Neuronal stem cell (in vitro differentiated cells): ENCODE measurements around the gene PLCD3.

Source experiments
- DNase-seq: peaks from one replicate; pipeline ENCODE4 v3.0.0-alpha.2; 2013; ENCODE audit warnings: low spot score
- H2AFZ ChIP-seq: one replicate; pipeline ENCODE4 v1.6.1; 2013; ENCODE audit warnings: mild to moderate bottlenecking, low read length, inconsistent platforms
- H2AK5ac ChIP-seq: 2 replicates; pipeline ENCODE4 v1.6.1; 2013; ENCODE audit warnings: low read depth, mild to moderate bottlenecking, inconsistent platforms, low read length, moderate library complexity, mixed read lengths
- H2BK120ac ChIP-seq: 2 replicates; pipeline ENCODE4 v1.6.1; 2013; ENCODE audit warnings: low read depth, mild to moderate bottlenecking, inconsistent platforms, low read length, moderate library complexity, mixed read lengths
- H2BK12ac ChIP-seq: one replicate; pipeline ENCODE4 v1.6.1; 2013; ENCODE audit warnings: low read length, inconsistent platforms
- H2BK15ac ChIP-seq: 2 replicates; pipeline ENCODE4 v1.6.1; 2013; ENCODE audit warnings: mild to moderate bottlenecking, low read length, inconsistent platforms, mixed read lengths
- H2BK5ac ChIP-seq: one replicate; pipeline ENCODE4 v1.6.1; 2013; ENCODE audit warnings: inconsistent platforms, mild to moderate bottlenecking, low read length, moderate library complexity
- H3K14ac ChIP-seq: one replicate; pipeline ENCODE4 v1.6.1; 2013; ENCODE audit warnings: low read length, inconsistent platforms
- H3K18ac ChIP-seq: 2 replicates; pipeline ENCODE4 v1.6.1; 2013; ENCODE audit warnings: low read length, inconsistent platforms
- H3K23ac ChIP-seq: 2 replicates; pipeline ENCODE4 v1.6.1; 2013; ENCODE audit warnings: low read depth, mild to moderate bottlenecking, mixed read lengths, low read length, inconsistent platforms; ENCODE audit not compliant: poor library complexity
- H3K27ac ChIP-seq: replicated peaks from 3 replicates; pipeline ENCODE4 v1.5.1; 2013; ENCODE audit warnings: low read length, inconsistent platforms
- H3K27me3 ChIP-seq, 3 experiments: 2 replicates each; pipeline ENCODE4 v1.6.1; 2013; ENCODE audit warnings: low read length in 3 of 3, mild to moderate bottlenecking in 2 of 3, inconsistent platforms in 1 of 3, low read depth in 1 of 3, mixed read lengths in 1 of 3, moderate library complexity in 1 of 3; ENCODE audit not compliant: control insufficient read depth in 3 of 3, insufficient read depth in 3 of 3
- H3K36me3 ChIP-seq, 2 donors: replicated peaks in 1 of 2; 2 replicates each; pipeline ENCODE4 v1.6.1; 2013; ENCODE audit warnings: low read length in 2 of 2; ENCODE audit not compliant: control insufficient read depth in 2 of 2, insufficient read depth in 2 of 2
- H3K4ac ChIP-seq: 2 replicates; pipeline ENCODE4 v1.6.1; 2013; ENCODE audit warnings: inconsistent platforms, mild to moderate bottlenecking, low read length, moderate library complexity
- H3K4me1 ChIP-seq, 2 donors: 1 replicate in 1 of 2; 2 replicates in 1 of 2; pipeline ENCODE4 v1.6.1; 2013; ENCODE audit warnings: low read length in 2 of 2, low read depth in 1 of 2; ENCODE audit not compliant: control insufficient read depth in 2 of 2, insufficient read depth in 1 of 2
- H3K4me2 ChIP-seq: one replicate; pipeline ENCODE4 v1.6.1; 2013; ENCODE audit warnings: mild to moderate bottlenecking, low read length, inconsistent platforms; ENCODE audit not compliant: insufficient read depth, poor library complexity, severe bottlenecking
- H3K4me3 ChIP-seq, 2 donors: 2 replicates each; pipeline ENCODE4 v1.5.1; 2013; ENCODE audit warnings: low read length in 2 of 2, mild to moderate bottlenecking in 2 of 2, inconsistent platforms in 1 of 2, moderate library complexity in 1 of 2
- H3K79me1 ChIP-seq: one replicate; pipeline ENCODE4 v1.6.1; 2013; ENCODE audit warnings: low read depth, mild to moderate bottlenecking, inconsistent platforms, low read length, moderate library complexity
- H3K9ac ChIP-seq: one replicate; pipeline ENCODE4 v1.6.1; 2013; ENCODE audit warnings: mild to moderate bottlenecking, low read depth, low read length, inconsistent platforms; ENCODE audit not compliant: poor library complexity
- H3K9me3 ChIP-seq, 2 donors: replicated peaks in 1 of 2; 2 replicates each; pipeline versions ENCODE3 to v1.6.1; 2013; ENCODE audit warnings: low read length in 2 of 2, mild to moderate bottlenecking in 2 of 2, inconsistent platforms in 1 of 2, low read depth in 1 of 2, mixed read lengths in 1 of 2, moderate library complexity in 1 of 2; ENCODE audit not compliant: control insufficient read depth in 2 of 2, insufficient read depth in 1 of 2
- H4K8ac ChIP-seq: one replicate; pipeline ENCODE4 v1.6.1; 2013; ENCODE audit warnings: low read depth, mild to moderate bottlenecking, inconsistent platforms, low read length, moderate library complexity
- H4K91ac ChIP-seq: one replicate; pipeline ENCODE4 v1.6.1; 2013; ENCODE audit warnings: low read length, low read depth, mild to moderate bottlenecking, inconsistent platforms; ENCODE audit not compliant: poor library complexity
- WGBS, 2 donors: extraction: QIAGEN DNeasy Blood & Tissue Kit; methylation state at CpG; one replicate each; pipeline ENCODE4 v1.1.7; 2013; ENCODE audit warnings: missing lambda C conversion rate in 2 of 2, mixed read lengths in 1 of 2; ENCODE audit not compliant: insufficient read length in 2 of 2, insufficient replicate concordance in 1 of 2; ENCODE audit errors: extremely low coverage in 2 of 2; 5-methylcytosine and 5-hydroxymethylcytosine counted together

The PLCD3 gene

DNA sequence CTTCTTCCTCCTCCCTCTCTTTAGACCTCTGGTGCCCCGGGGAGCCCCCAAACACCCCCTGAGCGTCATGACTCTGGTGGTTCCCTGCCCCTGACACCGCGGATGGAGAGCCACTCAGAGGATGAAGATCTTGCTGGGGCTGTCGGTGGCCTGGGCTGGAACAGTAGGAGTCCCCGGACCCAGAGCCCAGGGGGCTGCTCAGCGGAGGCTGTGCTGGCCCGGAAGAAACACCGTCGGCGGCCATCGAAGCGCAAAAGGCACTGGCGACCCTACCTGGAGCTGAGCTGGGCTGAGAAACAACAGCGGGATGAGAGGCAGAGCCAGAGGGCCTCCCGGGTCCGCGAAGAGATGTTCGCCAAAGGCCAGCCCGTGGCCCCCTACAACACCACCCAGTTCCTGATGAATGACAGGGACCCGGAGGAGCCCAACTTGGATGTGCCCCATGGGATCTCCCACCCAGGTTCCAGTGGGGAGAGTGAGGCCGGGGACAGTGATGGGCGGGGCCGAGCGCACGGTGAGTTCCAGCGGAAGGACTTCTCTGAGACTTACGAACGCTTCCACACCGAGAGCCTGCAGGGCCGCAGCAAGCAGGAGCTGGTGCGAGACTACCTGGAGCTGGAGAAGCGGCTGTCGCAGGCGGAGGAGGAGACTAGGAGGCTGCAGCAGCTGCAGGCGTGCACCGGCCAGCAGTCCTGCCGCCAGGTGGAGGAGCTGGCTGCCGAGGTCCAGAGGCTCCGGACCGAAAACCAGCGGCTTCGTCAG, 36.9 kb upstream of the PLCD3 start:
- DNase-seq: no peak
- H4K91ac ChIP-seq: no peak overlapping the region
- H2BK120ac ChIP-seq: no peak overlapping the region
- H2BK5ac ChIP-seq: peak overlapping the region; percentile 46
- no CpG with 5 or more reads among the region's 43 CpGs for WGBS, 2 donors
- H3K4me2 ChIP-seq: no peak overlapping the region
- H3K14ac ChIP-seq: no peak overlapping the region
- H3K23ac ChIP-seq: peak overlapping the region; percentile 40
- no peak overlapping the region for H3K4me3 ChIP-seq
- H3K27me3 ChIP-seq: no peaks in the 10 kb centered on the region
- H2AFZ ChIP-seq: no peak overlapping the region
- H3K79me1 ChIP-seq: no peaks in the 10 kb centered on the region
- no peaks in the 10 kb centered on the region for H3K9me3 ChIP-seq
- no peak overlapping the region for H3K9ac ChIP-seq
- peak overlapping the region; percentile 72 for H3K18ac ChIP-seq
- H4K8ac ChIP-seq: no peak overlapping the region
- no peak overlapping the region for H3K4ac ChIP-seq
- no peak overlapping the region for H2BK15ac ChIP-seq
- H3K27ac ChIP-seq: no peak overlapping the region
- H2BK12ac ChIP-seq: no peak overlapping the region
- peaks cover 23 to 28% of the 10 kb centered on the region in 2 donors for H3K4me1 ChIP-seq
- H3K36me3 ChIP-seq: peaks cover 6 to 18% of the 10 kb centered on the region in 2 donors
- H2AK5ac ChIP-seq: peak overlapping the region; percentile 42

DNA sequence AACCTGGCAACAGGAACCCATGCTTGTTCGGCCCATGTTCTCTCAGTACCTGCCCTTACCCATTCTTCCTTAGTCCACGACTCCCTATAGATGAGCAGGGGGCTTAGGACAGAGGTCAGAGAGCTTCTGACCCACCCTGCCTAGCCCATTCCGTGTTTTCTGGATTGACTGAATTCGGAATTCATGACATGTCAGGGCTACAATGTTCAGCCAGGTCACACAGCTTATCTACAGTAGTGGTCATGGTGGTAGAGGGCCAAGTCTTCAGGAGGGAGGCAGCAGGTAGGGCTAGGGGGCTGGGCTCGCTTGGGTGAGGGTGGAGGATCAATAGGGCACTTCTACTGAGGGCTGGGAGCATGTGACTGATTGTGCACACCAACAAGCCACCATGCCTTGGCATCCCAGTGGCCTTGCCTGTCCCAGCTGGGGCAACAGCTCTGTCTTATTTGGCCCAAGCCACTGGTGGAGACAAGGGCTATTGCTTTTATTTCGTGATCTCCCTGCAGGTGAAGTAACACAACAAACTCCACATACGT, 32.5 kb upstream of the PLCD3 start:
- no peak overlapping the region for H3K4me3 ChIP-seq
- no peak overlapping the region for H3K23ac ChIP-seq
- DNase-seq: no peak
- H4K8ac ChIP-seq: no peak overlapping the region
- no peak overlapping the region for H2BK5ac ChIP-seq
- H3K27me3 ChIP-seq: no peaks in the 10 kb centered on the region
- no peak overlapping the region for H2AK5ac ChIP-seq
- peaks cover 2 to 16% of the 10 kb centered on the region in 2 donors for H3K36me3 ChIP-seq
- no peak overlapping the region for H2BK120ac ChIP-seq
- no peaks in the 10 kb centered on the region for H3K9me3 ChIP-seq
- no CpG with 5 or more reads among the region's 7 CpGs for WGBS, 2 donors
- no peak overlapping the region for H3K14ac ChIP-seq
- H3K4me1 ChIP-seq: peaks cover 8 to 11% of the 10 kb centered on the region in 2 donors
- H3K79me1 ChIP-seq: no peaks in the 10 kb centered on the region
- no peak overlapping the region for H2AFZ ChIP-seq
- H2BK12ac ChIP-seq: no peak overlapping the region
- no peak overlapping the region for H2BK15ac ChIP-seq
- H3K4ac ChIP-seq: no peak overlapping the region
- H3K9ac ChIP-seq: no peak overlapping the region
- no peak overlapping the region for H4K91ac ChIP-seq
- H3K4me2 ChIP-seq: no peak overlapping the region
- H3K27ac ChIP-seq: no peak overlapping the region
- H3K18ac ChIP-seq: no peak overlapping the region

DNA sequence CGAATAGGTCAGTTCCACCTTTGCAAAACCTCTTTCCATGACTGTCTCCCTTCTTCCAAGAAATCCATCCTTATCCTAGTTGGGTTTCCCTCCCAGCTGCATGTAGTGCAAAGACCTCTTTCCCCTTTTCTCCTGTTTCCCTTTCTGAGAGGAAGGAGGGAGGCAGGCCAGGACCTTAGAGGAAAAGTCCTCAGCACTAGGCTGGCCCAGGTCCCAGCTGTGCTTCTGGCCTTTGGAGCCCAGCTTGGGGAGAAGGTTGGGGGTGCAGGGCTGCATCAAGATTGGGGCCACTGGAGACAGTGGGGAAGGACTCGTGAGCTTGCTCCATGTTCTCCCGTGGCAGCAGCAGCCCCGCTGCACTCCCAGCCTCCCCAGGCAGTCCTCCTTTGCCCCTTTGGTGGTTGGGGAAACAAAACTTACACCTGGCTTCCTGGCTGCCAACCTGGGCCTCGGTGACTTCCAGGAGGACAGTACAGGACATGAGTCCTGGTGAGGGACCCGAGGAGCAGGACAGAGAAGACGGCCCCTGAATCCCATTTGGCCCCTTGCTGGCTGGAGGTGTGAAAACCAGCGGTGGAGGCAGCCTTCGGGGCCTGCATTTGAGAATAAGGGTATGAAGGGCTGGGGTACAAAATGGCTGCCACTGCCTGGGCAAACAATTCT, 29.8 kb upstream of the PLCD3 start:
- Histone ChIP-seq H2AFZ (peak overlapping the region; percentile 32), H2BK5ac (peak overlapping the region; percentile 26), H3K4me2 (peak overlapping the region; percentile 65), H4K91ac (peak overlapping the region; percentile 85), H4K8ac (no peak overlapping the region), H3K27me3 (no peaks in the 10 kb centered on the region), H3K9me3 (no peaks in the 10 kb centered on the region), H2BK15ac (peak overlapping the region; percentile 87), H3K4ac (peak overlapping the region; percentile 96), H3K27ac (peak overlapping the region; percentile 68), H3K9ac (peak overlapping the region; percentile 73), H3K36me3 (peaks cover 2 to 15% of the 10 kb centered on the region in 2 donors), H3K79me1 (no peaks in the 10 kb centered on the region), H3K23ac (peak overlapping the region; percentile 81), H2BK12ac (peak overlapping the region; percentile 18), H3K4me1 (peaks cover 10 to 11% of the 10 kb centered on the region in 2 donors), H2BK120ac (peak overlapping the region; percentile 65), H3K18ac (peak overlapping the region; percentile 94), H2AK5ac (peak overlapping the region; percentile 87), H3K4me3 (peak overlapping the region; percentile 46 to 68), H3K14ac (no peak overlapping the region)
- no peak for DNase-seq
- WGBS, 2 donors: no CpG with 5 or more reads among the region's 9 CpGs
